ENCODE results near the gene CWC15.

DNA sequence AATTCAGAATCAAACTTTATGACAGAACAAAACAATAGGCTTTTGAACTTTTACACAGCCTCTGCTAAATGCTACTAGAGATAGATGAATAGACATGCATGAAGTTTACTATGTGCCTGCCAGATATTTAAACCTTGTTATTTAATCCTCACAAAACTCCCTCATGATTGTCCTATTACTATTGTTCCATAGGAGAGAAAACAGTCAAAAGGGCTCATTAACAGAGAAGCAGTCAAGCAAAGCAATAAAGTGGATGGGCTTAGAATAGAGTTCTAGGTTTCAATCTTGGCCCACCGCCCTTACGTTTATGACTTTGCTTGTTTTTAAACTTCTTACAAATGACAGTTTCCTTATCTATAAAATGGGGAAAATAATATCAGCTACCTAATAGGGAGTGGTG is 12.9 kb downstream of the CWC15 start:
- TF ChIP-seq, protein P1, sequence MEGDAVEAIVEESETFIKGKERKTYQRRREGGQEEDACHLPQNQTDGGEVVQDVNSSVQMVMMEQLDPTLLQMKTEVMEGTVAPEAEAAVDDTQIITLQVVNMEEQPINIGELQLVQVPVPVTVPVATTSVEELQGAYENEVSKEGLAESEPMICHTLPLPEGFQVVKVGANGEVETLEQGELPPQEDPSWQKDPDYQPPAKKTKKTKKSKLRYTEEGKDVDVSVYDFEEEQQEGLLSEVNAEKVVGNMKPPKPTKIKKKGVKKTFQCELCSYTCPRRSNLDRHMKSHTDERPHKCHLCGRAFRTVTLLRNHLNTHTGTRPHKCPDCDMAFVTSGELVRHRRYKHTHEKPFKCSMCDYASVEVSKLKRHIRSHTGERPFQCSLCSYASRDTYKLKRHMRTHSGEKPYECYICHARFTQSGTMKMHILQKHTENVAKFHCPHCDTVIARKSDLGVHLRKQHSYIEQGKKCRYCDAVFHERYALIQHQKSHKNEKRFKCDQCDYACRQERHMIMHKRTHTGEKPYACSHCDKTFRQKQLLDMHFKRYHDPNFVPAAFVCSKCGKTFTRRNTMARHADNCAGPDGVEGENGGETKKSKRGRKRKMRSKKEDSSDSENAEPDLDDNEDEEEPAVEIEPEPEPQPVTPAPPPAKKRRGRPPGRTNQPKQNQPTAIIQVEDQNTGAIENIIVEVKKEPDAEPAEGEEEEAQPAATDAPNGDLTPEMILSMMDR (IDR thresholded peaks at IDR 0.05) = no peak
- no peak for TF ChIP-seq EZH2 (IDR thresholded peaks at IDR 0.05; ENCODE audit: borderline replicate concordance, insufficient read depth, low read depth, low read length, poor library complexity, severe bottlenecking)
